HG03064 (cell line): ENCODE results near the gene LHX3.
"Not testable (repeated sequence)": the region's sequence is repeated elsewhere in the genome, so short reads cannot be mapped to it uniquely, and the experiment has no call there.

ENCODE experiments used
- ATAC-seq: cut with Tn5 transposase; IDR thresholded peaks from one replicate; pipeline ENCODE4 v1.9.1; 2021; ENCODE audit warnings: low read depth; ENCODE audit not compliant: unreplicated experiment

The LHX3 gene

GRCh38 chr9:136242248-136242647 is 37.3 kb upstream of the LHX3 start:
- ATAC-seq, result no peak

- ATAC-seq, result no peak
These were observed 36.6 kb upstream of the LHX3 start for GRCh38 chr9:136241542-136241941.

GRCh38 chr9:136240941-136241340 is 36.0 kb upstream of the LHX3 start:
- ATAC-seq, result no peak

GRCh38 chr9:136239983-136240330 is 35.0 kb upstream of the LHX3 start:
- no peak for ATAC-seq

GRCh38 chr9:136239135-136239982 is 34.4 kb upstream of the LHX3 start:
- ATAC-seq, result no peak

- ATAC-seq, result no peak
These were observed 33.4 kb upstream of the LHX3 start for GRCh38 chr9:136238342-136238732.

- no peak for ATAC-seq
These were observed 32.8 kb upstream of the LHX3 start for GRCh38 chr9:136237486-136238341.

GRCh38 chr9:136236471-136237410 is 31.8 kb upstream of the LHX3 start:
- ATAC-seq, result not testable (repeated sequence)

- ATAC-seq, result no peak
These were observed 31.0 kb upstream of the LHX3 start for GRCh38 chr9:136235709-136236455.

GRCh38 chr9:136235171-136235570 is 30.2 kb upstream of the LHX3 start:
- no peak for ATAC-seq

GRCh38 chr9:136234597-136234996 is 29.7 kb upstream of the LHX3 start:
- ATAC-seq, result no peak

- ATAC-seq, result no peak
These were observed 28.9 kb upstream of the LHX3 start for GRCh38 chr9:136233868-136234267.

- no peak for ATAC-seq
These were observed 28.5 kb upstream of the LHX3 start for GRCh38 chr9:136233411-136233810.

- no peak for ATAC-seq
These were observed 28.0 kb upstream of the LHX3 start for GRCh38 chr9:136232969-136233368.

- ATAC-seq, result no peak
These were observed 26.8 kb upstream of the LHX3 start for GRCh38 chr9:136231478-136232297.

- no peak for ATAC-seq
These were observed 25.8 kb upstream of the LHX3 start for GRCh38 chr9:136230773-136231172.

GRCh38 chr9:136230365-136230764 is 25.4 kb upstream of the LHX3 start:
- no peak for ATAC-seq

- no peak for ATAC-seq
These were observed 24.5 kb upstream of the LHX3 start for GRCh38 chr9:136229096-136230065.
